Astrocyte (in vitro differentiated cells and primary cell): Measurements from ENCODE around the gene MLXIP. TPM values are rescaled to one million over a fixed set of nuclear protein-coding genes. Genes with fewer than 3 reads are reported as not detected.

Source experiments
- DNase-seq: peaks from one replicate; pipeline ENCODE4 v3.0.0-alpha.2; 2010; ENCODE audit warnings: low read depth
- FAIRE-seq: peaks from 2 replicates; lab custom pipeline; 2011; peaks lifted over from hg19 to GRCh38; lab: Jason Lieb, UNC
- H2AFZ ChIP-seq: 2 replicates; pipeline ENCODE4 v1.6.0; 2012; ENCODE audit warnings: low read depth, low read length, inconsistent platforms
- H3K27ac ChIP-seq: 2 replicates; pipeline ENCODE4 v1.5.1; 2011; ENCODE audit warnings: low read depth, low read length, inconsistent platforms
- H3K27me3 ChIP-seq: 2 replicates; pipeline ENCODE4 v1.6.0; 2011; ENCODE audit warnings: low read length, inconsistent platforms; ENCODE audit not compliant: insufficient read depth
- H3K36me3 ChIP-seq: 2 replicates; pipeline ENCODE4 v1.5.1; 2011; ENCODE audit warnings: low read length, inconsistent platforms; ENCODE audit not compliant: insufficient read depth
- H3K4me1 ChIP-seq: 2 replicates; pipeline ENCODE4 v1.5.1; 2011; ENCODE audit warnings: low read length, inconsistent platforms; ENCODE audit not compliant: insufficient read depth
- H3K4me2 ChIP-seq: 2 replicates; pipeline ENCODE4 v1.6.0; 2012; ENCODE audit warnings: low read length, inconsistent platforms
- H3K4me3 ChIP-seq: 2 replicates; pipeline ENCODE4 v1.5.1; 2011; ENCODE audit warnings: low read depth, mild to moderate bottlenecking, low read length, inconsistent platforms; ENCODE audit not compliant: insufficient read depth
- H3K79me2 ChIP-seq: 2 replicates; pipeline ENCODE4 v1.6.0; 2012; ENCODE audit warnings: mild to moderate bottlenecking, low read length, inconsistent platforms; ENCODE audit not compliant: insufficient read depth
- H3K9ac ChIP-seq: 2 replicates; pipeline ENCODE4 v1.6.0; 2012; ENCODE audit warnings: mild to moderate bottlenecking, low read length, inconsistent platforms
- H3K9me3 ChIP-seq: 2 replicates; pipeline ENCODE4 v1.5.1; 2012; ENCODE audit warnings: low read depth, mild to moderate bottlenecking, low read length, inconsistent platforms; ENCODE audit not compliant: insufficient read depth
- H4K20me1 ChIP-seq: 2 replicates; pipeline ENCODE4 v1.6.0; 2012; ENCODE audit warnings: low read length, inconsistent platforms; ENCODE audit not compliant: insufficient read depth
- H3K27ac Mint-ChIP-seq: one replicate; pipeline ENCODE4 v1.8.0; 2021; ENCODE audit warnings: mild to moderate bottlenecking, mixed read lengths; ENCODE audit not compliant: unreplicated experiment
- H3K27me3 Mint-ChIP-seq: one replicate; pipeline ENCODE4 v1.8.0; 2021; ENCODE audit warnings: low read depth, mixed read lengths; ENCODE audit not compliant: unreplicated experiment
- H3K36me3 Mint-ChIP-seq: one replicate; pipeline ENCODE4 v1.8.0; 2021; ENCODE audit warnings: low read depth, mixed read lengths; ENCODE audit not compliant: unreplicated experiment
- H3K4me1 Mint-ChIP-seq: one replicate; pipeline ENCODE4 v1.8.0; 2021; ENCODE audit warnings: low read depth, mixed read lengths; ENCODE audit not compliant: unreplicated experiment
- H3K4me3 Mint-ChIP-seq: one replicate; pipeline ENCODE4 v1.8.0; 2021; ENCODE audit warnings: mild to moderate bottlenecking, moderate library complexity, mixed read lengths; ENCODE audit not compliant: unreplicated experiment
- H3K9me3 Mint-ChIP-seq: one replicate; pipeline ENCODE4 v1.8.0; 2021; ENCODE audit warnings: mild to moderate bottlenecking, mixed read lengths; ENCODE audit not compliant: unreplicated experiment
- CTCF ChIP-seq: IDR thresholded peaks from 2 replicates; pipeline ENCODE4 v1.5.1; 2011; ENCODE audit warnings: low read depth, mild to moderate bottlenecking, inconsistent platforms, low read length, moderate library complexity; ENCODE audit not compliant: insufficient read depth
- EZH2 ChIP-seq: IDR thresholded peaks from 2 replicates; pipeline ENCODE4 v1.6.1; 2012; ENCODE audit warnings: mild to moderate bottlenecking, low read length, inconsistent platforms; ENCODE audit not compliant: insufficient read depth
- total RNA-seq: library from RNA; stranded (reverse); gene quantifications from 2 replicates; pipeline ENCODE4 v1.2.1, GENCODE V29; 2021

MLXIP gene
- total RNA-seq, 1 donor from 2014 or later: 62.5 TPM

DNA sequence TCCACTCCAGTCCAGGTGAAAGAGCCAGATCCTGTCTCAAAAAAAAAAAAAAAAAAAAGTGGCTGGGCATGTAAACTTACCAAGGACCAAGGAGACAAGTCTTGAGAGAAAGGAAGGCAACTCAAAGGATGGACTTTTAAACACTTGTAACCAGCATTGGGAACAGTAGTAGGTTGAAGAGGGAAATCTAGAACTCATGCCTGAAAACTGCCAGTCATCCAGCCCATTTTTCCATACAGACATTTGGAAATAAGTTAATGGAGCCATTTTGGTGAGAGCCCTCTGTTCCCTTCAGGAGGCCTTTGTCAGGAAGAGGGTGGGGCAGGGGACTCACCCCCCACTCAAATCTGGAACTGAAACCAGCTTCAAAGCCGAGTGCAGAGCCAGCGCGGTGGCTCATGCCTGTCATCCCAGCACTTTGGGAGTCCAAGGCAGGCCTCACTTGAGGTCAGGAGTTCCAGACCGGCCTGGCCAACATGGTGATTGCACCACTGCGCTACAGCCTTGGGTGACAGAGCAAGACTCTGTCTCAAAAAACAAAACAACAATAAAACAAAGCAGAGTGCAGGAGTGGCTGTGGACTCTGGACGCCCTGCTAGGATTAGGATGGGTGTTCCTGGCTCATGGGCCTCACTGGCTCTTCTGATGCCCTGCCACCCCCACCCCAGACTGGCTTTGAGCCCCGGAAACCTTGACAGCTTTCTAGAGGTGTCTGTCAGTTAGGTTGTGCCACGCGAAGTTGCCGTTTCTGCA, 1.6 kb upstream of the MLXIP start:
- TF ChIP-seq EZH2 (no peak), CTCF (no peak)
- DNase-seq: no peak
- H3K4me1 Mint-ChIP-seq: peaks cover 20% of the 10 kb centered on the region
- Histone ChIP-seq H3K4me1 (peaks cover 38% of the 10 kb centered on the region), H2AFZ (no peak overlapping the region), H3K4me3 (no peak overlapping the region), H4K20me1 (peaks cover 24% of the 10 kb centered on the region), H3K79me2 (peaks cover 30% of the 10 kb centered on the region), H3K4me2 (no peak overlapping the region), H3K36me3 (no peaks in the 10 kb centered on the region), H3K9me3 (no peaks in the 10 kb centered on the region), H3K9ac (no peak overlapping the region), H3K27ac (no peak overlapping the region), H3K27me3 (no peaks in the 10 kb centered on the region)
- H3K27me3 Mint-ChIP-seq: no peaks in the 10 kb centered on the region
- no peak overlapping the region for H3K27ac Mint-ChIP-seq
- peaks cover 2% of the 10 kb centered on the region for H3K36me3 Mint-ChIP-seq
- no peak overlapping the region for H3K4me3 Mint-ChIP-seq
- no peak for FAIRE-seq
- H3K9me3 Mint-ChIP-seq: no peaks in the 10 kb centered on the region

- Mint-ChIP-seq H3K27ac (peak overlapping the region; percentile 93), H3K9me3 (no peaks in the 10 kb centered on the region), H3K27me3 (no peaks in the 10 kb centered on the region), H3K4me1 (peaks cover 22% of the 10 kb centered on the region), H3K36me3 (peaks cover 8% of the 10 kb centered on the region), H3K4me3 (peak overlapping the region; percentile 91)
- peaks cover 42% of the 10 kb centered on the region for H4K20me1 ChIP-seq
- TF ChIP-seq EZH2 (no peak), CTCF (no peak)
- peak overlapping the region; percentile 64 for H2AFZ ChIP-seq
- H3K27me3 ChIP-seq: no peaks in the 10 kb centered on the region
- H3K4me2 ChIP-seq: peak overlapping the region; percentile 90
- no peak for DNase-seq
- peaks cover 36% of the 10 kb centered on the region for H3K4me1 ChIP-seq
- H3K9me3 ChIP-seq: no peaks in the 10 kb centered on the region
- peak overlapping the region; percentile 78 for H3K4me3 ChIP-seq
- no peak for FAIRE-seq
- peak overlapping the region; percentile 92 for H3K9ac ChIP-seq
- H3K27ac ChIP-seq: peak overlapping the region; percentile 49
- H3K36me3 ChIP-seq: peaks cover 4% of the 10 kb centered on the region
- peaks cover 52% of the 10 kb centered on the region for H3K79me2 ChIP-seq
Measured at GRCh38 chr12:122079033-122079531, 526 bp downstream of the MLXIP start.

DNA sequence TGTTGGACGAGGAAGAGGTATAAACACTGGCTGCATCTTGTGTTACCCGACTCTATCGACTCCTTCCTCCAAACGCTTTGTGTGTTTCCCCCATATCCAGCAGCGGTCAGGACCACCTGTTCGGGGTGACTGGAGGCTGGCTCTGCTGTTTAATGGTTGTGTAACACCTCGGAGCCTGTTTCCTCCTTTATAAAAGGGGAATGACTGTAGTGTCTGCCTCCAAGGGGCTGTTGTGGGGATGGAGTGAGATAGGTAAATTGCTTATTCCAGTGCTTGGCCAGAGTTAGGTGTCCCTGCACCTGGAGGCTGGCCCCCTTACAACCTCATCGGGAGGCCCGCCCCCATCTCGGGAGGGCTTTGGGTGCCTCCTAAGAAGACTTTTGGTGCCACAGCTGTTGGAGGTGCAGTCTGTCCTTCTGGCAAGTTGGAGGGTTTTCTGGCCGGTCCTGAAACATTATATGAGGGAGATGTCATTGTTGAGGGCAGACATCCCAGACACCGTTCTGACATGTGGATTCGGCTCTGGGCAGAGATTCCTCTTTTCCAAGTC, 1.1 kb downstream of the MLXIP start:
- peaks cover 22% of the 10 kb centered on the region for H3K4me1 Mint-ChIP-seq
- Histone ChIP-seq H2AFZ (no peak overlapping the region), H3K36me3 (peaks cover 4% of the 10 kb centered on the region), H3K27ac (peak overlapping the region; percentile 49), H3K4me1 (peaks cover 36% of the 10 kb centered on the region), H3K9me3 (no peaks in the 10 kb centered on the region), H3K27me3 (no peaks in the 10 kb centered on the region), H3K79me2 (peaks cover 55% of the 10 kb centered on the region), H3K4me2 (peak overlapping the region; percentile 90), H3K4me3 (peak overlapping the region; percentile 78), H4K20me1 (peaks cover 45% of the 10 kb centered on the region), H3K9ac (peak overlapping the region; percentile 92)
- no peaks in the 10 kb centered on the region for H3K27me3 Mint-ChIP-seq
- H3K27ac Mint-ChIP-seq: peak overlapping the region; percentile 93
- TF ChIP-seq CTCF: no peak
- H3K4me3 Mint-ChIP-seq: peak overlapping the region; percentile 91
- H3K9me3 Mint-ChIP-seq: no peaks in the 10 kb centered on the region
- DNase-seq: no peak
- FAIRE-seq: no peak
- H3K36me3 Mint-ChIP-seq: peaks cover 13% of the 10 kb centered on the region
